K562 (cell line): ENCODE measurements around the gene ZRANB1. TPM values are rescaled to one million over a fixed set of nuclear protein-coding genes. Genes with fewer than 3 reads are reported as not detected.

ENCODE experiments used
- ATAC-seq: fragments of 200-7000 bp; cut with Tn5 transposase; 3 replicates; pipeline ENCODE4 v1.9.1; 2020; ENCODE audit warnings: moderate library complexity
- BruUV-seq: library from RNA; stranded (reverse); fragments of 400-500 nt; replicated peaks from 2 replicates; lab custom pipeline; 2021; lab: Mats Ljungman, UMichigan
- CTCF ChIA-PET: fragments of 300-600 bp; formaldehyde crosslinking; extraction: SDS; loops from one replicate; lab custom pipeline; 2021; ENCODE audit warnings: low intra/inter-chr PET ratio; lab: Yijun Ruan, JAX
- POLR2A ChIA-PET: fragments of 300-600, 350-650 bp; sonication (Branson Sonifier 250); formaldehyde crosslinking; extraction: SDS; loops from one replicate; lab custom pipeline; 2021; ENCODE audit warnings: antibody characterized with exemption, inconsistent platforms; lab: Yijun Ruan, JAX
- DNase-seq, 4 experiments: peaks; one replicate each; pipeline versions ENCODE4 v3.0.0 to v3.0.0-alpha.2; 2011 to 2018; ENCODE audit warnings: low spot score in 3 of 4, mixed read lengths in 3 of 4; ENCODE audit errors: extremely low read depth in 1 of 4
- FAIRE-seq: peaks from 2 replicates; lab custom pipeline; 2011; peaks lifted over from hg19 to GRCh38; lab: Jason Lieb, UNC
- H2AFZ ChIP-seq: 2 replicates; pipeline ENCODE4 v1.6.0; 2011; ENCODE audit warnings: low read depth, low read length, control low read depth, inconsistent platforms
- H3K27ac ChIP-seq: fragments of 200-600 bp; 3 replicates; pipeline ENCODE4 v1.8.0; 2011; ENCODE audit warnings: low read depth, mild to moderate bottlenecking, control low read depth, inconsistent platforms, low read length, moderate library complexity, mixed read lengths; ENCODE audit errors: extremely low read depth
- H3K27me3 ChIP-seq, 2 experiments: fragments of 300-600 bp in 1 of 2; 2 replicates in 1 of 2; 3 replicates in 1 of 2; pipeline versions ENCODE4 v1.6.0 to v1.8.0; 2011; ENCODE audit warnings: inconsistent platforms in 2 of 2, low read length in 2 of 2, mild to moderate bottlenecking in 1 of 2, mixed read lengths in 1 of 2, moderate library complexity in 1 of 2; ENCODE audit not compliant: control insufficient read depth in 2 of 2, insufficient read depth in 2 of 2
- H3K36me3 ChIP-seq: fragments of 300-600 bp; 3 replicates; pipeline ENCODE4 v1.8.0; 2011; ENCODE audit warnings: mild to moderate bottlenecking, low read length, inconsistent platforms; ENCODE audit not compliant: control insufficient read depth, insufficient read depth
- H3K4me1 ChIP-seq, 2 experiments: fragments of 200-600 bp in 1 of 2; replicated peaks in 1 of 2; 2 replicates in 1 of 2; 3 replicates in 1 of 2; pipeline versions ENCODE4 v1.5.1 to v1.8.0; 2011; ENCODE audit warnings: inconsistent platforms in 2 of 2, low read length in 2 of 2, mild to moderate bottlenecking in 1 of 2, mixed read lengths in 1 of 2, moderate library complexity in 1 of 2; ENCODE audit not compliant: control insufficient read depth in 2 of 2, insufficient read depth in 2 of 2
- H3K4me2 ChIP-seq: 2 replicates; pipeline ENCODE4 v1.6.1; 2011; ENCODE audit warnings: low read length, control low read depth, inconsistent platforms, mixed read lengths; ENCODE audit not compliant: insufficient read depth
- H3K4me3 ChIP-seq: fragments of 200-600 bp; sonication (generic), shearing (Covaris generic); 2 replicates; pipeline ENCODE4 v1.5.1; 2016; ENCODE audit warnings: control low read depth, inconsistent platforms
- H3K79me2 ChIP-seq: fragments of 200-600 bp; 3 replicates; pipeline ENCODE4 v1.8.0; 2011; ENCODE audit warnings: low read length, inconsistent platforms; ENCODE audit not compliant: control insufficient read depth, insufficient read depth
- H3K9ac ChIP-seq, 2 experiments: 2 replicates each; pipeline versions ENCODE4 v1.6.0 to v1.6.1; 2011; ENCODE audit warnings: low read depth in 2 of 2, low read length in 2 of 2, control low read depth in 1 of 2, inconsistent platforms in 1 of 2, mild to moderate bottlenecking in 1 of 2, mixed read lengths in 1 of 2; ENCODE audit not compliant: insufficient read depth in 1 of 2
- H3K9me1 ChIP-seq: one replicate; pipeline ENCODE4 v1.6.0; 2011; ENCODE audit warnings: inconsistent platforms, mild to moderate bottlenecking, low read length, moderate library complexity; ENCODE audit not compliant: control insufficient read depth, insufficient read depth
- H3K9me3 ChIP-seq: replicated peaks from 2 replicates; pipeline ENCODE4 v1.5.1; 2011; ENCODE audit warnings: low read depth, low read length, inconsistent platforms; ENCODE audit not compliant: control insufficient read depth, insufficient read depth
- H4K20me1 ChIP-seq: replicated peaks from 2 replicates; pipeline ENCODE4 v1.6.1; 2011; ENCODE audit warnings: low read length, inconsistent platforms, mixed read lengths; ENCODE audit not compliant: control insufficient read depth, insufficient read depth
- BCL6 ChIP-seq: fragments of 250-450 bp; sonication (Bioruptor Pico); IDR thresholded peaks from 2 replicates; pipeline ENCODE4 v1.4.0; 2020
- CBX1 ChIP-seq: sonication (generic); IDR thresholded peaks from 2 replicates; pipeline ENCODE4 v1.6.1; 2016; ENCODE audit warnings: antibody characterized with exemption, low read depth, mild to moderate bottlenecking
- DEAF1 ChIP-seq: fragments of 450-650 bp; formaldehyde crosslinking; IDR thresholded peaks from 2 replicates; pipeline ENCODE4 v1.4.0; 2020; ENCODE audit warnings: mild to moderate bottlenecking, moderate library complexity
- ETS2 ChIP-seq: IDR thresholded peaks from 2 replicates; pipeline ENCODE4 v1.6.1; 2016; ENCODE audit warnings: borderline replicate concordance, missing genetic modification characterization, mild to moderate bottlenecking, moderate library complexity, missing compliant biosample characterization; ENCODE audit not compliant: poor library complexity, severe bottlenecking
- MLX ChIP-seq, 2 experiments: fragments of 450-650 bp in 1 of 2; sonication (generic) in 1 of 2; formaldehyde crosslinking; conservative IDR thresholded peaks; 2 replicates each; pipeline versions ENCODE4 v1.4.0 to v1.8.1; 2020 to 2022; ENCODE audit warnings: mild to moderate bottlenecking in 1 of 2, missing genetic modification reagents in 1 of 2
- POLR2B ChIP-seq: fragments of 450-650 bp; IDR thresholded peaks from 2 replicates; pipeline ENCODE4 v1.6.1; 2018; ENCODE audit warnings: low read depth; ENCODE audit not compliant: partially characterized antibody
- PTBP1 ChIP-seq: fragments of 200-400 bp; formaldehyde crosslinking; IDR thresholded peaks from 2 replicates; pipeline ENCODE4 v1.6.1; 2017; ENCODE audit warnings: low read depth, low read length
- RBBP5 ChIP-seq: fragments of 200-600 bp; sonication (generic); IDR thresholded peaks from 2 replicates; pipeline ENCODE4 v1.6.1; 2012; ENCODE audit warnings: borderline replicate concordance, mild to moderate bottlenecking, low read length, control low read depth, inconsistent platforms; ENCODE audit not compliant: insufficient read depth, poor library complexity, severe bottlenecking
- RBM22 ChIP-seq: fragments of 200-400 bp; formaldehyde crosslinking; IDR thresholded peaks from 2 replicates; pipeline ENCODE4 v1.6.1; 2018; ENCODE audit warnings: low read length, low read depth; ENCODE audit not compliant: poor library complexity, severe bottlenecking
- SMAD1 ChIP-seq: fragments of 150-350 bp; IDR thresholded peaks from 2 replicates; pipeline ENCODE4 v1.6.1; 2014; ENCODE audit warnings: low read length, low read depth; ENCODE audit not compliant: partially characterized antibody
- TFE3 ChIP-seq: fragments of 450-650 bp; formaldehyde crosslinking; IDR thresholded peaks from 2 replicates; pipeline ENCODE4 v1.4.0; 2020; ENCODE audit warnings: mild to moderate bottlenecking, mixed read lengths
- WGBS: fragments of 100-300 bp; shearing (Covaris generic); methylation state at CpG from one replicate; pipeline ENCODE4 v1.1.6; 2016; ENCODE audit warnings: low coverage, mixed read lengths; ENCODE audit not compliant: insufficient coverage; ENCODE audit errors: missing lambda C conversion rate; 5-methylcytosine and 5-hydroxymethylcytosine counted together
- in situ Hi-C: fragments of 300-500 bp; cut with MboI; formaldehyde crosslinking; loops from 4 replicates; pipeline ENCODE4 v1.15.0; 2018; ENCODE audit warnings: inconsistent platforms, mixed read lengths
- intact Hi-C: fragments of 100-400 bp; cut with micrococcal nuclease; formaldehyde crosslinking; loops from 2 replicates; pipeline ENCODE4 v1.14.2; 2022
- polyA plus RNA-seq, 8 experiments: library from polyadenylated mRNA; depleted of rRNA in 4 of 8; stranded (reverse) in 5 of 8; unstranded in 3 of 8; fragments of >200 nt; fragmentation: Nextera tagmentation in 2 of 8; fragmentation: Illumina TruSeq in 1 of 8; extraction: Ambion mirVana in 2 of 8; extraction: Trizol in 1 of 8; gene quantifications; 2 replicates each; pipeline versions ENCODE4 v1.2.1 to v1.2.3, GENCODE V29; 2011 to 2014; ENCODE audit warnings: inconsistent platforms in 1 of 8, missing spikeins in 1 of 8
- total RNA-seq, 7 experiments: library from RNA; depleted of rRNA in 6 of 7; stranded (reverse); fragments of >200 nt in 6 of 7; fragmentation: Illumina TruSeq in 2 of 7; extraction: Trizol in 2 of 7; gene quantifications; 2 replicates each; pipeline versions ENCODE4 v1.2.1 to v1.2.3, GENCODE V29; 2011 to 2021; ENCODE audit warnings: low replicate concordance in 1 of 7

The ZRANB1 gene
- total and polyA plus RNA-seq, 9 of the 15 experiments (the other 6 are each of a cell fraction or from before 2014, with no cell fraction given) = 0.07 to 1.1 (median 0.64) TPM

DNA sequence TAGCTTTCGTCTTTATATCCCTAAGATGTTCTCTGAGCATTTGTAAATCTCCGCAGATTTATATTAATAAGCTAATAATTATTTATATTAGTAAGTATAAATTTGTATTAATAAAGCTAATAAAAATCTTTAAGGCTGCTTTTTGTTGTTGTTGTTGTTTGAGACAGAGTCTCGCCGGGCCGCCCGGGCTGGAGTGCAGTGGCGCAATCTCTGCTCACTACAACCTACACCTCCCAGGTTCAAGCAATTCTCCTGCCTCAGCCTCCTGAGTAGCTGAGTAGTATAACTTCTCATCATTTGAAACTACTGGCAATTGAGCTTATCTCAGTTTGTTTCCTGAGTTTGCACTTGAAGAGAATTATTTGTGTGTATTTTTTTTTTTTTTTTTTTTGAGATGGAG is 5.1 kb upstream of the ZRANB1 start:
- no peak overlapping the region for H3K4me3 ChIP-seq
- in situ Hi-C loops = loop anchor here (25.0 kb wide), 1 partner anchor 225 kb away; the partner anchor contains the start of gene CTBP2
- ATAC-seq (no peak), FAIRE-seq (no peak), DNase-seq (no peak)
- no TSS peak for BruUV-seq
- peaks cover 6% of the 10 kb centered on the region; the same call in 2 of the 3 replicates for H3K36me3 ChIP-seq
- TF ChIP-seq RBM22 (no peak), CBX1 (no peak), PTBP1 (no peak), RBBP5 (no peak)
- no peaks in the 10 kb centered on the region for H3K9me1 ChIP-seq
- H2AFZ ChIP-seq = no peak overlapping the region
- intact Hi-C loops = no loop called here
- H3K9me3 ChIP-seq = no peaks in the 10 kb centered on the region
- POLR2A ChIA-PET = interaction anchor here (0.6 to 1.0 kb wide), 2 partner anchors 10 to 36 kb away, joined by 3 read pairs; no protein-coding TSS in a partner anchor
- WGBS = 89% methylated on average over 5 of the region's 7 CpGs
- H3K27me3 ChIP-seq = no peaks in the 10 kb centered on the region
- H4K20me1 ChIP-seq = peaks cover 7% of the 10 kb centered on the region
- no peak overlapping the region for H3K27ac ChIP-seq
- no peak overlapping the region for H3K4me2 ChIP-seq
- no peak overlapping the region for H3K9ac ChIP-seq
- peaks cover 0 to 3% of the 10 kb centered on the region in 2 experiments; a peak in 1 of 5 replicates for H3K4me1 ChIP-seq
- H3K79me2 ChIP-seq = peaks cover 91% of the 10 kb centered on the region
- CTCF ChIA-PET = no interaction called here

- H3K36me3 ChIP-seq = peaks cover 19% of the 10 kb centered on the region; the same call in 2 of the 3 replicates
- no peak overlapping the region for H3K27ac ChIP-seq
- H3K4me3 ChIP-seq = no peak overlapping the region
- ChIA-PET POLR2A (interaction anchor here (1.1 to 1.5 kb wide), 2 partner anchors 17 to 175 kb away, joined by 3 read pairs; no protein-coding TSS in a partner anchor), CTCF (no interaction called here)
- H3K9me3 ChIP-seq = no peaks in the 10 kb centered on the region
- no peak overlapping the region for H3K9ac ChIP-seq
- no peak overlapping the region for H3K4me2 ChIP-seq
- peaks cover 20% of the 10 kb centered on the region for H4K20me1 ChIP-seq
- FAIRE-seq = no peak
- no peaks in the 10 kb centered on the region for H3K27me3 ChIP-seq
- no TSS peak for BruUV-seq
- peaks cover 93% of the 10 kb centered on the region for H3K79me2 ChIP-seq
- DNase-seq = no peak
- in situ Hi-C loops (loop anchor here (25.0 kb wide), 1 partner anchor 223 kb away; the partner anchor contains the start of gene CTBP2), intact Hi-C loops (no loop called here)
- peaks cover 0 to 3% of the 10 kb centered on the region in 2 experiments; a peak in 2 of 5 replicates for H3K4me1 ChIP-seq
- H3K9me1 ChIP-seq = no peaks in the 10 kb centered on the region
- H2AFZ ChIP-seq = no peak overlapping the region
- WGBS = 94% methylated on average over 1 of the region's 1 CpG
- ATAC-seq = no peak
- TF ChIP-seq DEAF1 (CRISPR knock-in tag) (no peak), BCL6 (CRISPR knock-in tag) (no peak), SMAD1 (no peak), MLX (CRISPR knock-in tag; conservative IDR thresholded peaks at IDR 0.05) (no peak), TFE3 (CRISPR knock-in tag) (no peak), ETS2 (tag) (no peak), POLR2B (no peak)
Observed at GRCh38 chr10:124939290-124939689, 2.6 kb upstream of the ZRANB1 start.
